ENCODE data around the gene CRYL1.

Gene CRYL1

GRCh38 chr13:20526664-20527063 is 1.0 kb upstream of the CRYL1 start:
- DNase-seq: no peak

- peak; percentile 50 for DNase-seq
Observed at GRCh38 chr13:20525144-20525600, 485 bp downstream of the CRYL1 start.

GRCh38 chr13:20521364-20522115 is 4.1 kb downstream of the CRYL1 start:
- DNase-seq: no peak

GRCh38 chr13:20519875-20520274 is 5.8 kb downstream of the CRYL1 start:
- DNase-seq: no peak

GRCh38 chr13:20518660-20519100 is 7.0 kb downstream of the CRYL1 start:
- peak; percentile 66 for DNase-seq

GRCh38 chr13:20514866-20515265 is 10.8 kb downstream of the CRYL1 start:
- DNase-seq: no peak

- DNase-seq: no peak
Observed at GRCh38 chr13:20513466-20513995, 12.1 kb downstream of the CRYL1 start.

GRCh38 chr13:20512042-20512683 is 13.5 kb downstream of the CRYL1 start:
- DNase-seq: no peak

- no peak for DNase-seq
Observed at GRCh38 chr13:20506696-20507095, 19.0 kb downstream of the CRYL1 start.

GRCh38 chr13:20505405-20506366 is 20.0 kb downstream of the CRYL1 start:
- DNase-seq: no peak

GRCh38 chr13:20503088-20504083 is 22.3 kb downstream of the CRYL1 start:
- no peak for DNase-seq

- no peak for DNase-seq
Observed at GRCh38 chr13:20501592-20501991, 24.1 kb downstream of the CRYL1 start.

- DNase-seq: no peak
Observed at GRCh38 chr13:20501120-20501519, 24.5 kb downstream of the CRYL1 start.

- DNase-seq: no peak
Observed at GRCh38 chr13:20499986-20500385, 25.7 kb downstream of the CRYL1 start.

- DNase-seq: no peak
Observed at GRCh38 chr13:20498659-20499058, 27.0 kb downstream of the CRYL1 start.

- DNase-seq: no peak
Observed at GRCh38 chr13:20498129-20498528, 27.5 kb downstream of the CRYL1 start.

- no peak for DNase-seq
Observed at GRCh38 chr13:20497006-20497775, 28.5 kb downstream of the CRYL1 start.

GRCh38 chr13:20495087-20496023 is 30.3 kb downstream of the CRYL1 start:
- peak; percentile 51 for DNase-seq

GRCh38 chr13:20494656-20495055 is 31.0 kb downstream of the CRYL1 start:
- peak; percentile 36 for DNase-seq

- DNase-seq: peak; percentile 52
Observed at GRCh38 chr13:20492641-20493040, 33.0 kb downstream of the CRYL1 start.
